ENCODE measurements around the gene FAM9B. TPM values are rescaled to one million over a fixed set of nuclear protein-coding genes. Genes with fewer than 3 reads are reported as not detected.
"Not testable (repeated sequence)": the region's sequence is repeated elsewhere in the genome, so short reads cannot be mapped to it uniquely, and the experiment has no call there.

The FAM9B gene
- total RNA-seq, 1 experiment from 2014 or later: 0.07 TPM

DNA sequence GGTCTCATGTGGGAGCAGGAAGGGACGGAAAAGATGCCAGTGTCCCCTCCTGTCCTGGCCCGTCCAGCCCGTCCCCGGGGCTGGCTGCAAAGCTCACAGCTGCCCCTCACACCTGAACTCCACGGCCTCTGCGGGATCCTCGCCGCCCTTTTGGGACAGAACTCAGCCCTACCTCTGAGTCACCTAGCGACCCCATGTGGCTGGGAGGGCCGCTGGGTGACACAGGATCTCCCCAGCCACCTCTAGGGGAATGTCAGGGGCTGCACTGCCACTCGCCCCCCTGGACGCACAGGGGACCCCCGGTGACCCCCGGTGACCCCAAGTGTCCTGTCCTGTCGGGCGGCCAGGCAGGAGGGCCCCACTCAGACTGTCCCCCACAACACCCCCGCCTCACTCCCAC lies 748 bp downstream of the FAM9B start:
- no peaks in the 10 kb centered on the region for H3K36me3 ChIP-seq (ENCODE audit: low read depth, low read length)
- no peaks in the 10 kb centered on the region for H3K27me3 ChIP-seq (ENCODE audit: low read length)
- intact Hi-C loops (cut with micrococcal nuclease): no loop called here
- H2AFZ ChIP-seq (ENCODE audit: low read length): no peak overlapping the region
- no peaks in the 10 kb centered on the region for H3K79me2 ChIP-seq (ENCODE audit: low read length)
- ATAC-seq (no peak), DNase-seq (no peak)
- no peaks in the 10 kb centered on the region for H3F3A ChIP-seq (ENCODE audit: low read length, unreplicated experiment)
- ChIA-PET CTCF (no interaction called here), POLR2A (ENCODE audit: unreplicated experiment) (no interaction called here)
- H3K9me3 ChIP-seq (ENCODE audit: low read length): no peaks in the 10 kb centered on the region
- no peak overlapping the region for H3K27ac ChIP-seq (ENCODE audit: low read length)
- H3K4me3 ChIP-seq (ENCODE audit: low read length): no peak overlapping the region
- H3K4me2 ChIP-seq (ENCODE audit: low read length): no peak overlapping the region
- TF ChIP-seq, protein P1, sequence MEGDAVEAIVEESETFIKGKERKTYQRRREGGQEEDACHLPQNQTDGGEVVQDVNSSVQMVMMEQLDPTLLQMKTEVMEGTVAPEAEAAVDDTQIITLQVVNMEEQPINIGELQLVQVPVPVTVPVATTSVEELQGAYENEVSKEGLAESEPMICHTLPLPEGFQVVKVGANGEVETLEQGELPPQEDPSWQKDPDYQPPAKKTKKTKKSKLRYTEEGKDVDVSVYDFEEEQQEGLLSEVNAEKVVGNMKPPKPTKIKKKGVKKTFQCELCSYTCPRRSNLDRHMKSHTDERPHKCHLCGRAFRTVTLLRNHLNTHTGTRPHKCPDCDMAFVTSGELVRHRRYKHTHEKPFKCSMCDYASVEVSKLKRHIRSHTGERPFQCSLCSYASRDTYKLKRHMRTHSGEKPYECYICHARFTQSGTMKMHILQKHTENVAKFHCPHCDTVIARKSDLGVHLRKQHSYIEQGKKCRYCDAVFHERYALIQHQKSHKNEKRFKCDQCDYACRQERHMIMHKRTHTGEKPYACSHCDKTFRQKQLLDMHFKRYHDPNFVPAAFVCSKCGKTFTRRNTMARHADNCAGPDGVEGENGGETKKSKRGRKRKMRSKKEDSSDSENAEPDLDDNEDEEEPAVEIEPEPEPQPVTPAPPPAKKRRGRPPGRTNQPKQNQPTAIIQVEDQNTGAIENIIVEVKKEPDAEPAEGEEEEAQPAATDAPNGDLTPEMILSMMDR (conservative IDR thresholded peaks at IDR 0.05; ENCODE audit: low read depth, low read length): no peak
- TF ChIP-seq EZH2phosphoT487 (IDR thresholded peaks at IDR 0.05; ENCODE audit: borderline replicate concordance, low read length) (no peak), EZH2 (IDR thresholded peaks at IDR 0.05; ENCODE audit: low read length, unreplicated experiment) (no peak)
- H4K20me1 ChIP-seq (ENCODE audit: low read length): no peaks in the 10 kb centered on the region
- H3K9me2 ChIP-seq (replicated peaks; ENCODE audit: low read length): no peaks in the 10 kb centered on the region
- no peak overlapping the region for H3K9ac ChIP-seq (ENCODE audit: low read length)
- BruUV-seq (replicated peaks): no TSS peak
- H3K4me1 ChIP-seq (ENCODE audit: insufficient read depth, low read length): no peaks in the 10 kb centered on the region

DNA sequence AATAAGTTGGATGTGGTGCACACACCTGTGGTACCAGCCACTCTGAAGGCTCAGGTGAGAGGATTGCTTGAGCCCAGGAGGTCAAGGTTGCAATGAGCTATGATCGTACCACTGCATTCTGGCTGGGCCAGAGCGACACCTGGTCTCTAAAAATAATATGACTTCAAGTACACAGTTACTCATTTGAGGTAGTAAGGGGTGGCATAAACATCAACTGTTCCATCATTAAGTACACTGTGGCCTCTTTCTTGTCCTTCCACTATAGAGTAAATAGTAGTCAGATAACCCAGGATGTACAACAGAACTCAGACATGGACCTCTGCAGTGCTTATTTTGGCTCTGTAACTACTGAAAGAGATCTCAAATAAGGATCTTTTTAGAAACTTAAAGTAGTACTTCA lies 10.6 kb downstream of the FAM9B start:
- no peaks in the 10 kb centered on the region for H3K36me3 ChIP-seq (ENCODE audit: low read depth, low read length)
- DNase-seq: no peak
- H3K4me2 ChIP-seq (ENCODE audit: low read length): no peak overlapping the region
- no peak overlapping the region for H3K9ac ChIP-seq (ENCODE audit: low read length)
- BruUV-seq (replicated peaks): no TSS peak
- H3K9me2 ChIP-seq (replicated peaks; ENCODE audit: low read length): no peaks in the 10 kb centered on the region
- no peaks in the 10 kb centered on the region for H3F3A ChIP-seq (ENCODE audit: low read length, unreplicated experiment)
- H4K20me1 ChIP-seq (ENCODE audit: low read length): no peaks in the 10 kb centered on the region
- intact Hi-C loops (cut with micrococcal nuclease): no loop called here
- CTCF ChIA-PET: no interaction called here
- TF ChIP-seq EZH2 (IDR thresholded peaks at IDR 0.05; ENCODE audit: low read length, unreplicated experiment) (no peak), EZH2phosphoT487 (IDR thresholded peaks at IDR 0.05; ENCODE audit: borderline replicate concordance, low read length) (no peak)
- TF ChIP-seq, protein P1 (conservative IDR thresholded peaks at IDR 0.05; ENCODE audit: low read depth, low read length): no peak
- POLR2A ChIA-PET (ENCODE audit: unreplicated experiment): no interaction called here
- no peak overlapping the region for H2AFZ ChIP-seq (ENCODE audit: low read length)
- no peaks in the 10 kb centered on the region for H3K4me1 ChIP-seq (ENCODE audit: insufficient read depth, low read length)
- no peak overlapping the region for H3K27ac ChIP-seq (ENCODE audit: low read length)
- ATAC-seq: no peak
- no peaks in the 10 kb centered on the region for H3K79me2 ChIP-seq (ENCODE audit: low read length)
- H3K27me3 ChIP-seq (ENCODE audit: low read length): no peaks in the 10 kb centered on the region
- no peak overlapping the region for H3K4me3 ChIP-seq (ENCODE audit: low read length)
- no peaks in the 10 kb centered on the region for H3K9me3 ChIP-seq (ENCODE audit: low read length)

DNA sequence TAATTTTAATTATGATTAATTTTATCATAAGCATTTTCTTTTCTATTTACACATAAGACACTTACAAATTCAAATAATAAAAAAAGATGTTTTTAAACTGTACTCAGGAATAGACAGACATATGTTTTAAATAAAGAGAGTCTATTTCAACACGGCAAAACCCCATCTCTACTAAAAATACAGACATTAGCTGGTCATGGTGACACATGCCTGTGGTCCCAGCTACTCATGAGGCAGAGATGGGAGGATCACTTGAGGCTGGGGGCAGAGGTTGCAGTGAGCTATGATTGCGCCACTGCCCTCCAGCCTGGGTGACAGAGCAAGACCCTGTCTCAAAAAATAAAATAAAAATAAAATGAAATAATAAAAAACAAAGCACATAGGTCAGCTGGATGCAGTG lies 14.8 kb downstream of the FAM9B start:
- no peaks in the 10 kb centered on the region for H3K9me3 ChIP-seq (ENCODE audit: low read length)
- DNase-seq: no peak
- ChIA-PET POLR2A (ENCODE audit: unreplicated experiment) (no interaction called here), CTCF (no interaction called here)
- TF ChIP-seq EZH2phosphoT487 (IDR thresholded peaks at IDR 0.05; ENCODE audit: borderline replicate concordance, low read length) (no peak), EZH2 (IDR thresholded peaks at IDR 0.05; ENCODE audit: low read length, unreplicated experiment) (no peak)
- TF ChIP-seq, protein P1 (conservative IDR thresholded peaks at IDR 0.05; ENCODE audit: low read depth, low read length): no peak
- no peak overlapping the region for H2AFZ ChIP-seq (ENCODE audit: low read length)
- H3K9ac ChIP-seq (ENCODE audit: low read length): no peak overlapping the region
- no peaks in the 10 kb centered on the region for H3K4me1 ChIP-seq (ENCODE audit: insufficient read depth, low read length)
- no peaks in the 10 kb centered on the region for H3F3A ChIP-seq (ENCODE audit: low read length, unreplicated experiment)
- no peaks in the 10 kb centered on the region for H4K20me1 ChIP-seq (ENCODE audit: low read length)
- no peak overlapping the region for H3K4me2 ChIP-seq (ENCODE audit: low read length)
- no peak overlapping the region for H3K4me3 ChIP-seq (ENCODE audit: low read length)
- H3K27ac ChIP-seq (ENCODE audit: low read length): no peak overlapping the region
- no peaks in the 10 kb centered on the region for H3K79me2 ChIP-seq (ENCODE audit: low read length)
- no peaks in the 10 kb centered on the region for H3K9me2 ChIP-seq (replicated peaks; ENCODE audit: low read length)
- intact Hi-C loops (cut with micrococcal nuclease): no loop called here
- no peaks in the 10 kb centered on the region for H3K36me3 ChIP-seq (ENCODE audit: low read depth, low read length)
- no peak for ATAC-seq
- BruUV-seq (replicated peaks): no TSS peak
- H3K27me3 ChIP-seq (ENCODE audit: low read length): no peaks in the 10 kb centered on the region

GRCh38 chrX:9018332-9018731 lies 15.6 kb downstream of the FAM9B start:
- H3K27me3 ChIP-seq (ENCODE audit: low read length); H3K9ac ChIP-seq (ENCODE audit: low read length); H3K79me2 ChIP-seq (ENCODE audit: low read length); CTCF ChIA-PET; H3K9me3 ChIP-seq (ENCODE audit: low read length); H3K4me1 ChIP-seq (ENCODE audit: insufficient read depth, low read length); ATAC-seq; H3K36me3 ChIP-seq (ENCODE audit: low read depth, low read length); H2AFZ ChIP-seq (ENCODE audit: low read length); H3K4me3 ChIP-seq (ENCODE audit: low read length); H3K9me2 ChIP-seq (replicated peaks; ENCODE audit: low read length); DNase-seq; H3K4me2 ChIP-seq (ENCODE audit: low read length); BruUV-seq (replicated peaks); POLR2A ChIA-PET (ENCODE audit: unreplicated experiment); H3K27ac ChIP-seq (ENCODE audit: low read length); H4K20me1 ChIP-seq (ENCODE audit: low read length); H3F3A ChIP-seq (ENCODE audit: low read length, unreplicated experiment); intact Hi-C loops (cut with micrococcal nuclease): not testable (repeated sequence)
